GM18508 (cell line): ENCODE results near the gene PTPRM.

Source experiments
- ATAC-seq: cut with Tn5 transposase; IDR thresholded peaks from one replicate; pipeline ENCODE4 v1.9.1; 2021; ENCODE audit warnings: moderate number of reproducible peaks; ENCODE audit not compliant: insufficient read depth, unreplicated experiment

PTPRM gene

DNA sequence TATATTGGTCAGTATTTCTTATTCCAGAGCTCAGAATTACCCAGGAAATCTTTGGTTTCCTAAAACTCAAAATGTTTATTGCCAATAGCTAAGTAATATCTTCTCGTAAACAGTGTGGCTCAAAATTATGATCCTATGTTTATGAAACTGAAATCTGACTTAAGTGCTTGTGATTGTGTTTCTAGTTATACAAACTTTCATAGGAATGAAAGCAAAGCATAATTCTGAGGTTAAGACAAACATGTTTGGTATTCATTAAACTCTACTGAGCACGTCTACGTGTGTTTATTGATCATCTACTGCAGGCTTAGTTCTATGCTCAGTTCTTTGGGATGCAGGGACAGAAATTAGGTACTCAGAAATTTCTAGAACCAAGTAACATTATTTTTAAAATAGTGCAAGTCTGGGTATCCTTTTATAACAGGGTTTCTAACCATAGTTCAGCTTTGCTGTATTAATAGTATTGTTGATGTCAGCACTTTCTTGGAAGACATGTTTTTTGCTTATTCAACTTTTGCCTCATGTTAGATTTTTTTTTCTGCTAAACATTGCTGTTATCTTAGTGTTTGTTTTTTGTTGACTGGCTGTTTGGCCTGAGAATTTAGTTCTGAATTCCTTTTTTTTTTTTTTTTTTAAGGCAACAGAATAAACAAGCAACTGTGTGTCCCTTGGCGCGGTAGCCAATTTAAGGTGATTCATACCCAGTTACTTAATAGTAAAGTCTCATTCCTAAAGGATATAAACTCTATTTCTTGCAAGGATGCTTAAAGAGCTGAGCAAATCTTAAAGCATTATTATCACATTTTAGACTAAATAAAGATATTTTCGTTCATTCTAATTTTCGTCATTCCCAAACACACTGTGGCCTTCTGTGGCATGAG is 31.3 kb downstream of the PTPRM start:
- no peak for ATAC-seq

DNA sequence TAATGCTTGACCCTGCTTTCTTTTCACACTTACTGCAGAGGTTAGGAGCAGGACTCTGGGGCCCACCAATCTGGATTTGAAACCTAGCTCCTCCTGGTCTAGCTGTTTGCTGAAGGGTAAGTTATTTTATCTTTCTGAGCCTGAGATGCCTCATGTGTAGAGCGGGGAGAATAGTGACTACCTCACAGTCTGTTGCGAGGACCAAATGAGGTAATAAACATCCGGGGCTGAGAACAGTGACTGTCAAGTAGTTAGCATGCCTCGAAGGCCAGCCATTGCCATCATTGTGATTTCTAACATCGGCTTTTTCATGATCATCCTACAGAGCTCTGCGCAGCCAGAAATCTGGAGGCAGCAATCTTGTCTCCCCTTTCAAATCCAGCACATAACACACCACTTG is 32.9 kb downstream of the PTPRM start:
- ATAC-seq: no peak

DNA sequence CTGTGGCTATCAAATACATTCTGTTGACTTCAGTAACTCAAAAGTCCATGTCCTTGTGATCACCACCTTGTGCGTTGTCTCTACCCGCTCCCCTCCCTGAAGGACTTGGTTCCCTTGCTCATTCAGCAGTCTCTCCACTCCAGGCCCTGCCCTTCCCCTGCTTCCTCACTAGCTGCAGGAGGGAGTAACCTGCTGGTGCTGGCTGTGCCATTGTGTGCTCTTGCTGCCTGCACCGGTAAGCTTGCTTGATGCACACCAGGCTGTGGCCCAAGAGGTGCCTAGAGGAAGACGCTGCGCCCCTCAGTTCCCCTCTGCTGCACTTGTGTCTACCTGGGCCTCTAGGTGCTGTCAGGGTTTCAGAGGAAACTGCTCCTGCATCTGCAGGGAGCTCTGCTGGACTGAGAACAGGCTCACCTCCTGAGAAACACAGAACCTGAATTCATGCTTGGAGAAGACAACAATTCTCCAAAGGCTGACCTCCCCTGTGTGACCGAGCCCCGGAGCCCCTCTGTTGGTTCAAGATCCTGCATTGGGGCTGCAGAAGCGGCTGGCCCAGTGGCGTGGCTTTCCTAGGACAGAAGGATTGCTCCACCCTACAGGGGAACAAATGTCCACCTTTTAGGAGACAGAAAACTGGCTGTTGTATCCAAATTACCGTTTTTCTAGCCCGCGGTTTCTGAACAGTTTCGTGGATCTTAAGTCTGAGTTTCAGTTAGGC is 33.6 kb downstream of the PTPRM start:
- ATAC-seq: no peak

DNA sequence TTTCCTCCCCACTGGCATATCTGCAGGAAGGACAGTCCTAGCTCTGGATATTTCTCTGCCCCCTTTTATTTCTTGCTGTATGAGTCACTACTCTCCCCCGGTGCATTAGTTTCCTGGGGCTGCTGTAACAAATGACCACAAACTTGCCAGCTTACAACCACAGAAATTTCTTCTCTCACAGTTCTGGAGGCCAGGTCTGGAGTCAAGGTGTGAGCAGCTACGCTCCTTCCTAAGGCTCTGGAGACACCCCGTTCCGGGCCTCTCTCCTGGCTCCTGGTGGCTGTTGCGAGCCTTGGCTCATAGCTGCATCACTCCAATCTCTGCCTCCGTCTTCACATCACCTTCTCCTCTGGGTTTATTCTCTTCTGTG is 34.1 kb downstream of the PTPRM start:
- ATAC-seq: no peak

DNA sequence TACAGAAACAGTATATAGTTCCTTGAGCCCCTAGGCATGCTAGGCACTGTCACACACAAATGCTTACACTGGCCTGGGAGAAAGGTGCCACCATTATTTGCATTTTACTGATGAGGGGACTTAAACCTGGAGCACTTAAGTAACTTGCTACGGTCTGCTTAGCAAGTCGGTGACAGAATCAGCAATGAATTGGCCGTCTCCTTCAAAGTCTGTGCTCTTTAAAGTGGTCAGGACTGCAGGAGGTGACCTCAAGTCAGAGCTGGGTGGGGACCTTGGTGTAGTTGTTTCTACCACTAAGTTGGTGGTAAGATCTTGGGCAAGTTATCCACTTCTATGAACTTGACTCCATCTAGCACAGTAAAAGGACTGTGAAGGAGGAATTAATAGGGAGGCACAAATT is 34.8 kb downstream of the PTPRM start:
- no peak for ATAC-seq

DNA sequence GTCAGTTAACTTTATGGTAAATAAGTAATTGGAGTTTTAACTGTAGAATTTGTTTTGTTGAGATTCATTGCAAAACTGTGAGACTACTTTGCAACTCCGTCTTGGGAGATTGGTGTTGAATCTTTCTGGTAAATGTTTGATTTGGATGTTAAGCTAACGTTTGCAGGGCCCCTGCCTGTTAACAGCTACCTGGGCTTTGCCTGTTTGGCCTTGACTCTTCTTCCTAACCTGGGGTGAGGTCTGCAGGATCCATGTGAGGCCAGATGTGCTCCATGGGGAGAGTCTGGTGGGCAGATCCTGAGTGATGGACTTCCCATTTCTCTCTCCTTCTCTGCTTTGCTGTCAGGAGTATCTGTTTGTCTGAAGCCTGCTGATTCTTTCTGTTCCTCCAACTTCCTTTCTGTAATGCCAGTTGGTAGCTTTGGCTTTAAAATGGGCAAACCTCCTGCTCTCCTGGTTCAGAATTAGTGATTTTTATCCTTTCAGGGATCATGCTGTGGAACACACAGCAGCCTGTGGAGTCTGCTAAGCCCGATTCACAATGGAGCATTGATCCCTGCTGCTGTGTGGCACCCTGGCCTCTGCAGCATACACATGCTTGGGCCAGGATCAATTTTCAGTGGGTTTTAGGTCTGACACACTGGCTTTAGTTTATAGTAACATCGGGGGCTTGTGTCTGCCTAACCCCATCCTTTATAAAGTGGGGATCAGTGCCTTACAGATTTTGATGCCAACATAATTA is 36.3 kb downstream of the PTPRM start:
- no peak for ATAC-seq

DNA sequence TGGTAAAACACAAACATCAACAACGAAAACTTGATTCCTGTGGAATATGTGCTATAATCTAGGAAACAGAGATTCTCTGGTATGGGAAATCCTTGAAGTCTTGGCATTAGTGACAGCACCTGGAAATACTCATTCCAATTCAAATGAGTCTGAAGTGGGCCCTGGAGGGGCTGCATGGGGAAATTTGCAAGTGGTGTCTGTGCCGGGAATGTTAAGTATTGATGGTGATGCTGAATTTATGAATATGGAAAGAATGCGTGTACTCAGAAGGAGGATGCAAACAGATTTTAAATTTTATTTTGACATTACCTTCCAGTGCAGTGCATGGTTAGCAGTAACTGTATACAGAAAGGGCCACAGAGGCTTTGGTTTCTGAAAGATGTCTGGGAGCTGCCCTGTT is 37.2 kb downstream of the PTPRM start:
- no peak for ATAC-seq

DNA sequence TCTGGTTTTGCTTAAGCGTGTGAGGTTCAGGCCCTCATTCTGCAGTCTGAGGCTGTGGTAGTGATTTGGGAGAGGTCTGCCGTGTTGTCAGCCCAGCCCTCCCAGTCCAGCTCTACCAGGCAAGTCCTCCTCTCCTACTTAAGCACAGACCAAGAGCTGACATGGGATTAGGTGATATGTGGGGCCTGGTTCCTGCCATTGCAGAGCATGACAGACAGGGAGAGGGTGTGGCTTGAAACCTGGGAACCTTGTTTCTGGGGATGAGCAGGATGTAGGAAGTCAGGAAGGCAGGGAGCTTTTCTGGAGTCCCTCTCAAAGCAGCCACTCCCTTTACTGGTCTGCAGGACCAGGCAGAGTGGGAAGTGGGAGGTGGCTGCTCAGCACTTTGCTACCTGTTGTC is 38.6 kb downstream of the PTPRM start:
- ATAC-seq: no peak

DNA sequence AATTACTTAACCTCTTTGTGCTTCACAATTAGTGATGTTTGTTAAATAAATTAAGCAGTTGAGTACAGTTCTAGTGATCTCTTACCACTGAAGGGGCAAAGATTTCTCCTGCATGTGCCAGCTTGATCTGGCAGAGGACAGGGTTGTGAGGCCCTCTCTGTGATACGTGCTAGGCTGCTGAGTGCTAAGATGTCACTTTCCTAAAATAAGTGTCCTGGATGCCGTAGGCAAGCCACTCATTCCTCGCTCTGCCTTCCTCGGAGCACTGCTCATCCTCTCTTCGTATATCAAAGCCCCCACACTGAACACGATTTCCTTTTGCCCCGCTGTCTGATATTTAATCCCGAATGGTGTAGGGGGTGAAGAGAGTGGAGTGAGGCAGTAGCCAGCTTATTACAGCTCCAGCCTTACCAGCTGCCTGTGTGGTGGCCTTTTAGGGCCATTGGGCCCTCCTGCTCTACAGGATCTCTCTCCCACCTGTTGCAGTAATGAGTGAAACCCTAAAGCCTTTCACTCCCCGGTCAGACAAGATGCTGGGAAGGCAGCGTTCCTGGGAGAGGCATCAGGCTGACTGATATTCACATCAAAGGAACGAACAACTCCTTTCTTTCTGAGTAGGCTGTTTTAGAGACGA is 40.5 kb downstream of the PTPRM start:
- ATAC-seq: no peak

DNA sequence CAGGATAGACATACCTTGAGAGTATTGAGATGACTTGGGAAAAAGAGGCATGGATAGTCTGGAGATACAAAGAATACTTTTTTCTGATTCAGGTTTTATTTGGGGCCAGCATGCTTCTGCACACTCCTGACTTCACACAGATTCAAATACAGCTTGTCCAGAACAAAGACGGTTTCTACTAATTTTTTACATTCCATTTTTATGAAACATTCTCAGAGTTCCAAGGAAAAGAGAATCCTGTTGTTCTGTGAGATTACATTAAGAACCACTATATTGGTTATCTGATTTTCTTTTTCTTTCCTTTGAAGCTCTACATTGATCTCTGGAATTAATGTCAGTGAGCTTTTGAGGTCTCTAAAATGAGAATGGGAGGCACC is 41.0 kb downstream of the PTPRM start:
- no peak for ATAC-seq

DNA sequence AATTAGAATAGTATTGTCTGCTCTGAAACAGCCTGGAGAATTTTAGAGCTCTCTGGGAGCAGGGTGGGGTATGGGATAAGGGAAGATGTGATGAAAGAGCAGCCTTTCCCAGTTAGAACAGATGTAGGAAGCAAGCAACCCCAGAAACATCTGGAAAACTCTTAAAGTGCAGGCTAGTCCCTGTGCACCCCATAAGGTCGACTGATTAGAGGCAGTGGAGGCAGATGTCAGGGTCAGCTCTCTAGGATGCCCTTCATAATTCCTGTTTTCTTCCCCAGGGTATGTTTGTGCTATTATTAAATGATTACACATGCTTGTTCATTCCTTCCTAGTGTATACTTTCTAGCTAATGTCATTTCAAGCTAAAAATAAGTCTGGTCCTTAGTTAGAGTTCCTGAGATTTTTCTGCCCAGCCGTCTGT is 41.7 kb downstream of the PTPRM start:
- ATAC-seq: no peak

DNA sequence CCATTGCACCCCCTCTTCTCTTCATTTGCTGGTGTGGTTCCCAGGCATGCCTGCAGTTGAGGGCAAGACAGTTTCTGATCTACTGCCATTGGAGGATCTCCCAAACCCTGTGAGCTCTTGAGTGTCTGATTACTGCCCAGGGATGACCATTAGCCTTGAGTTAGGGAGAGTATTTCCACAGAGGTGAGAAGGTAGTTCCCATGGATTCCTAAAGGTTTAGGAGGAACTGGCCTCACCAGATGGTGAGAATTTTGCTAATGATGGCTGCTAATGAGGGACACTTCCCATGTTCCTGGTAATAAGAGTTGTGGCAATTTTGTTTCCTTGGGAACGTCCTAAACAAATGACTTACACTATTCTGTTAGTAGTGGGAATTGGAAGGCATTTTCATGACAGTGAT is 42.5 kb downstream of the PTPRM start:
- ATAC-seq: no peak

DNA sequence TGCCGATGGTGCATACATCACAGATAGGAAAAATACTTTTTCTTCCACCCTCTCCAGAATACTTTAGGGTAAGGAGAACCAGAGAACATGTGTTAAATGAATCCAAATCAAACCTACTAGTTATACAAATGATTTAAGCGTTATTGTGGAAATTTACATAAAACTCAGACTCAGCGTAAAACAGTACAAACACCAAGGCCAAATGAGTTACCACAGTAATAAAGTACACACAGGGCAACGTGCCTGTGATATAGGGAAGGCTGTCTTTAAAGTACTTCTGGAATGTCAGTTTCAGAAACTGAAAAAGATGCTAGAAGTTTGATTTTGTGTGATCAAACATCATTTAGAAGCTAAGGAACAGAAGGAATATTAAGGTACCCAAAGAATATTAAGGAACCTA is 46.9 kb downstream of the PTPRM start:
- ATAC-seq: no peak

DNA sequence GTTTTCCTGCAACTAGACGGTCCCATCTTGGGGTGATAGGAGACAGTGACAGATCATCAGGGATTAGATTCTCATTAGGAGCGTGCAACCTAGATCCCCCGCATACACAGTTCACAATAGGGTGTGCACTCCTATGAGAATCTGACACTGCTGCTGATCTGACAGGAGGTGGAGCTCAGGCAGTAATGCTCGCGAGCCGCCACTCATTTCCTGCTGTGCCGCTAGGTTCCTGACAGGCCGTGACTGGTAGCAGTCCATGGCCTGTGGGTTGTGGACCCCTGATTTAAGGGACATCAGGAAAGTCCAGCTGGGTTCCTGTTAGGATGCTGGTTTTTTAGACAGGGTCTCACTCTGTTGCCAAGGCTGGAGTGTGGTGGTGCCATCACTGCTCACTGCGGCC is 48.7 kb downstream of the PTPRM start:
- ATAC-seq: no peak

DNA sequence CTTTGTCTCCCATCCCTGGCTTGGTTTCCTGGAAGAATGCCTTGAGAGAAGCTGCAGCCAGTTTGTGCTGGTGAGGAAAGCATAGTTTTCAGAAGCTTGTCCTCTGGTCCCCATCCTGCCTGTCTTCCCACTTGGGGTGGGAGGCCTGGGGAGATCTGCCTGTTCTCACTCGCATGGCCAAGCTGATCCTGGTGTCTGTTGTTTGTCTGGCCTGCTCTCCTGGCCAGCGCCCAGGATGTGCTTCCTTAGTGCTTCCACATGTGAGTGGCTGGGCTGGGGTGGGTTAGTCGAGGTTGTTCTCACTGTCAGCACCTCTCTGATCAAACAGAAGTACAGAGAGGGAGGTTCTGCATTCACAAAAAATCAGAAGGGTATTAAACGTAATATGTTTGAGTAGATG is 49.5 kb downstream of the PTPRM start:
- no peak for ATAC-seq

DNA sequence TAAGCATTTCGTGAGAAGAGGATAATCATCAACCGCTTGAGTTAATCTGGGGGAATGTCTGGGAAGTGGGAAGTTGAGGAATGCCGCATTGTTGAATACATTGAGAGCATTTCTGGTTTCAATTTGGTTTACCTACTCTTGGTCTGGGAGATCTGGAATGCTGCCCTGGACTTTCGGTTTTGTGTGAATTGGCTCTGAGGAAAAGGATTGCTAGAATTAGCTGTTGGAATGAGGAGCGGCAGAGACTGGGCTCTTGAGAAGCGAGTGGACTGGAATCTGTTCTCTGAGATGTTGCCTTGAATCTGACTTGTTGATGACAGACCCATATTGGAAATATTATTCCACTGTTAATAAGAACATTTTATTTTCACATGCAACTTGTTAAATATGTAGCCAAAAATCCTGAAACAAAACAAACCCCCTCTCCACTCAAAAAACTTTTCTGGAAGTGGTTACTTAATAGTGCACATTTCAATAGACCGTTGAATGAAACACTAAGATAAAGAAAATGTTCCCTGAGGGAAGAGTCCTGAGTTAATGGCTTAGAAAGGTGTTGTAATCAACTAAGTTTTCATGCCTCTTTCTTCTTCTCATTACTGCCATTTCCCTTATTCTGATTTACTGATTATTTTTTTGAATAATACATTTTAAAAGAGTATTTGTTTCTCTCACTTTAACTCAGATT is 50.8 kb downstream of the PTPRM start:
- no peak for ATAC-seq

DNA sequence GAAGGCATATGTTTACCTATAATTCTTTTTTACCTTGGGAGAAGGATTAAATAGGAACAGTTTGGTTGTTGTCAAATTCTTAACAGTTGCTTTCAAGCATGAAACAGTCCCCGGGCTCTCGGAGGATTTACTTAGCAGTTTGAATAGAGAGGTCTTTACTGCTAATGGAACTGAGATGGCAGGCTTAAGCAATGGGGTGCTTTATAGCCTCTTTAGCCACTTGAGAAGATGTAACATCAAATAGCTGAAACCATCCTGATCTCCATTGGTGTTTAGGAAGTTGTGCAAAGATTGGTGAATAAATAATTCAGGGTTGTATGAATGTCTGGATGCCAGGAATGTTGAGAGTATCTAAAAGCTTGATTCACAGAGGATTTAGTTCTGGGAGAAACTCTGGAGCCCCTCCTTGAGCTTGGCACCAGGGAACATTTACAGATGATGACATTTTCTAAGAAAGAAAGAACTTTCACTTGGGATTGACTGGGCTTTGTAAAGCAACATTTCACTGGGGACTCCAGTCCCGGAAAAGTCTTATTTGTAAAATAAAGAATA is 51.9 kb downstream of the PTPRM start:
- ATAC-seq: no peak

DNA sequence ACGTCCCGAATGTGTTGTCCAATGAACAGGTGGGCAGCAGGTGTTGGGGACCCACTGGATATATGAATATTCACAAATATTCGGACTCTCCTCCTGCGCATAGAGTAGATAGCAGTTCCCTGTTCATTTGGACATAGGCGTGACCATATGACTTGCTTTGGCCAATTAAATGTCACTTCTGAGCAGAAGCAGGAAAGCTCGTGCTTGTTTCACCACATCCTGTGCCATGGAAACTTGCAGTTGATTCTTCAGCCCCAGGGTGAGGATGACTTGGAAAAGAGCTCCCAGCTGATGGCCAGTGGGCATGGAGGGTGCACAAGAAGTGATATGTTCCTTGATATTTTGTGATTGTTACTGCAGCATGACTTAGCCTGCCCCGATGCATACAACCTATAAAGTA is 52.6 kb downstream of the PTPRM start:
- no peak for ATAC-seq

DNA sequence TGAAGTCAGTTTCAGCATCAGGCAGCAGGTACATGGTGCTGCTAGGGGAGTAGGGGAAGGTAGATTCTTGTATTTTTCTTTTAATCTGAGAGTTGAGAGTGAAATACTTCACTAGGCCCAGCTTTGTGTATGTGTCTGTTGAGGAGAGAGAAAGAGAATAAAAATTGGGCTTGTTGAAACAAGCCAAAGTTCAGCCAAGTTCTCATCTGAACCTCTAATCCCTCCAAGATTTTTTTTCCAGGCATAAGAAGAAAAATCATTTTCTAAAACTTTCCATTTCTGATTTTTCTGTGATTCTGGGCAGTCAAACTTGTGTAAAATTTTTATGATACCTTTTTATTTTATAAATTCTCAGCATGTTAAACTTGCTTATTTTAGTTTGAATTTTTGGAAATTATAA is 55.6 kb downstream of the PTPRM start:
- ATAC-seq: no peak

DNA sequence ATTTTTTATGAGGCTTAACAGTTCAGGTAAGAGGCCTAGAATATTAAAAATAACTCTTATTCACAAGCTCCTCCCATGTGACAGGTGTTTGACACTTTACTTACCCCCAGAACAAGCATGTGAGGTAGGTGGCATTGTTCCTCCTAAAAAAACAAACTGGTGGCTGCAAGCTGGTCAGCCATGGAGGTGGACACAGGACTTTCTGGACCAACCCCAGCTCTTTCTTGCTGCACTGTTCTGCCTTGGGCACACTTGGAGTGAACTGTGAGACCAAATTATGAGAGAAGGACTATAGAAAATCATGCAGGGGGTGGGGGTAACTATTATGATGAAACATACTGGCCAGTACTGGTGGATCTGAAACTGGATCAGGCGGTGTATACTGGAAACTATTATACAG is 56.6 kb downstream of the PTPRM start:
- no peak for ATAC-seq
